ENCODE measurements around the gene FOSL1. TPM values are rescaled to one million over a fixed set of nuclear protein-coding genes. Genes with fewer than 3 reads are reported as not detected.

FOSL1 gene
- total and polyA plus RNA-seq, 2 donors (not counting 1 experiment from before 2014, with no cell fraction given), result 2.3 TPM; not detected in 1

GRCh38 chr11:65899356-65900124 lies 648 bp downstream of the FOSL1 start:
- Histone ChIP-seq H3K36me3 (replicated peaks in 1 of 2; ENCODE audit: control extremely low read depth in 1 of 2, control insufficient read depth in 1 of 2, extremely low read depth in 1 of 2, insufficient read depth in 2 of 2, low read length in 1 of 2) (no peaks in the 10 kb centered on the region), H3K4me1 (ENCODE audit: control insufficient read depth in 2 of 2, insufficient read depth in 2 of 2, low read length in 2 of 2) (peaks cover 20% of the 10 kb centered on the region in 2 donors), H3K27me3 (replicated peaks in 1 of 4; ENCODE audit: control extremely low read depth in 1 of 4, control insufficient read depth in 3 of 4, insufficient read depth in 4 of 4, low read length in 3 of 4) (peaks cover 0 to 38% (median 12%) of the 10 kb centered on the region in 4 experiments), H3K9ac (ENCODE audit: low read length) (peak overlapping the region; percentile 71), H3K4me3 (ENCODE audit: control extremely low read depth in 1 of 5, extremely low read depth in 1 of 5, insufficient read depth in 1 of 5, low read depth in 2 of 5, low read length in 4 of 5) (peak overlapping the region; percentile 2 to 64 (median 52)), H4K20me1 (ENCODE audit: control insufficient read depth, insufficient read depth, low read length, poor library complexity, severe bottlenecking) (no peaks in the 10 kb centered on the region), H3K9me3 (ENCODE audit: control extremely low read depth in 1 of 3, control insufficient read depth in 2 of 3, insufficient read depth in 1 of 3, low read length in 2 of 3) (peaks cover 0 to 10% (median 0%) of the 10 kb centered on the region in 3 donors), H3K79me2 (ENCODE audit: control insufficient read depth, insufficient read depth, low read length) (no peaks in the 10 kb centered on the region), H3K27ac (ENCODE audit: low read length in 2 of 2) (no peak overlapping the region), H2AFZ (ENCODE audit: insufficient read depth, low read depth, low read length, poor library complexity, severe bottlenecking) (peak overlapping the region; percentile 68), H3K4me2 (replicated peaks; ENCODE audit: low read depth, low read length, poor library complexity, severe bottlenecking) (peak overlapping the region; percentile 95)
- H3K9me3 Mint-ChIP-seq (ENCODE audit: insufficient read depth), result no peaks in the 10 kb centered on the region
- ChIA-PET POLR2A (interaction anchor here (4.4 kb wide), 1 partner anchor 10 kb away, joined by 33 read pairs; the partner anchor contains the start of genes CCDC85B and FIBP), CTCF (interaction anchor here (1.3 to 4.0 kb wide), 4 partner anchors 9 to 15 kb away, joined by 7 to 44 read pairs (median 14); partner anchors contain the start of genes CCDC85B and FIBP)
- ATAC-seq (ENCODE audit: low read depth) (no peak), DNase-seq (peak; percentile 56)
- H3K4me1 Mint-ChIP-seq, result peaks cover 10% of the 10 kb centered on the region
- intact Hi-C loops (cut with micrococcal nuclease), result loop anchor here (1.0 kb wide), 3 partner anchors 9 to 41 kb away; partner anchors contain the start of genes C11orf68, CCDC85B, CFL1 and DRAP1
- peaks cover 15% of the 10 kb centered on the region for H3K27me3 Mint-ChIP-seq
- H3K27ac Mint-ChIP-seq, result no peak overlapping the region
- 4% methylated on average over 77 of the region's 78 CpGs for WGBS (ENCODE audit: insufficient coverage)
- TF ChIP-seq EZH2 (IDR thresholded peaks at IDR 0.05; ENCODE audit: borderline replicate concordance, insufficient read depth, low read depth, low read length, poor library complexity, severe bottlenecking) (no peak), CTCF (IDR thresholded peaks at IDR 0.05) (no peak)
- peak overlapping the region; percentile 73 for H3K4me3 Mint-ChIP-seq
